HG02642 (cell line): ENCODE measurements around the gene RSKR.
"Not testable (repeated sequence)": the region's sequence is repeated elsewhere in the genome, so short reads cannot be mapped to it uniquely, and the experiment has no call there.

Source experiments
- ATAC-seq: cut with Tn5 transposase; IDR thresholded peaks from one replicate; pipeline ENCODE4 v1.9.1; 2021; ENCODE audit warnings: mild to moderate bottlenecking; ENCODE audit not compliant: unreplicated experiment, poor library complexity

The RSKR gene

GRCh38 chr17:28578246-28579195 is 35.5 kb downstream of the RSKR start:
- ATAC-seq: no peak

- ATAC-seq: no peak
Measured at GRCh38 chr17:28577466-28577824, 36.5 kb downstream of the RSKR start.

- ATAC-seq: peak; percentile 88
Measured at GRCh38 chr17:28576758-28577465, 37.1 kb downstream of the RSKR start, which contains the start of gene ALDOC. TSS of gene ALDOC (minus strand) at chr17:28576895. CDS start at chr17:28575532, 1,363 bp downstream.

- ATAC-seq: not testable (repeated sequence)
Measured at GRCh38 chr17:28576016-28576415, 38.0 kb downstream of the RSKR start.

GRCh38 chr17:28575126-28575795 is 38.7 kb downstream of the RSKR start:
- ATAC-seq: no peak

- ATAC-seq: no peak
Measured at GRCh38 chr17:28574526-28574925, 39.5 kb downstream of the RSKR start.

- no peak for ATAC-seq
Measured at GRCh38 chr17:28573966-28574480, 40.0 kb downstream of the RSKR start.

GRCh38 chr17:28573521-28573920 is 40.5 kb downstream of the RSKR start:
- ATAC-seq: no peak

- ATAC-seq: no peak
Measured at GRCh38 chr17:28573040-28573380, 41.0 kb downstream of the RSKR start.

GRCh38 chr17:28572259-28573039 is 41.5 kb downstream of the RSKR start:
- ATAC-seq: no peak

- ATAC-seq: peak; percentile 90
Measured at GRCh38 chr17:28571361-28572122, 42.4 kb downstream of the RSKR start, which contains the start of gene PIGS. TSS of gene PIGS (minus strand) at chr17:28571524. CDS start at chr17:28571496, 28 bp downstream.

- peak; percentile 30 for ATAC-seq
Measured at GRCh38 chr17:28570716-28571360, 43.1 kb downstream of the RSKR start.

GRCh38 chr17:28569446-28569845 is 44.5 kb downstream of the RSKR start:
- ATAC-seq: no peak

- ATAC-seq: no peak
Measured at GRCh38 chr17:28567604-28568003, 46.4 kb downstream of the RSKR start.

- no peak for ATAC-seq
Measured at GRCh38 chr17:28563475-28563874, 50.5 kb downstream of the RSKR start.
